Astrocyte of the spinal cord (primary cell): Measurements from ENCODE around the gene SCG2.

Experiments used
- DNase-seq: peaks from one replicate; pipeline ENCODE4 v3.0.0; 2011; ENCODE audit warnings: low read depth, low spot score
- H3K4me3 ChIP-seq: 2 replicates; pipeline ENCODE4 v1.5.1; 2011; ENCODE audit warnings: low read depth, mild to moderate bottlenecking, low read length, moderate library complexity
- in situ Hi-C: cut with HindIII; loops from 2 replicates; pipeline ENCODE4 v1.10.0; 2017; ENCODE audit warnings: low sequenced_read_pairs
- TF ChIP-seq, protein P1 (sequence below): IDR thresholded peaks from 2 replicates; pipeline ENCODE4 v1.5.1; 2012; ENCODE audit warnings: low read depth, mild to moderate bottlenecking, low read length, inconsistent platforms

Gene SCG2

GRCh38 chr2:223570784-223571183 is 31.4 kb downstream of the SCG2 start:
- in situ Hi-C loops, result no loop called here
- TF ChIP-seq, protein P1, sequence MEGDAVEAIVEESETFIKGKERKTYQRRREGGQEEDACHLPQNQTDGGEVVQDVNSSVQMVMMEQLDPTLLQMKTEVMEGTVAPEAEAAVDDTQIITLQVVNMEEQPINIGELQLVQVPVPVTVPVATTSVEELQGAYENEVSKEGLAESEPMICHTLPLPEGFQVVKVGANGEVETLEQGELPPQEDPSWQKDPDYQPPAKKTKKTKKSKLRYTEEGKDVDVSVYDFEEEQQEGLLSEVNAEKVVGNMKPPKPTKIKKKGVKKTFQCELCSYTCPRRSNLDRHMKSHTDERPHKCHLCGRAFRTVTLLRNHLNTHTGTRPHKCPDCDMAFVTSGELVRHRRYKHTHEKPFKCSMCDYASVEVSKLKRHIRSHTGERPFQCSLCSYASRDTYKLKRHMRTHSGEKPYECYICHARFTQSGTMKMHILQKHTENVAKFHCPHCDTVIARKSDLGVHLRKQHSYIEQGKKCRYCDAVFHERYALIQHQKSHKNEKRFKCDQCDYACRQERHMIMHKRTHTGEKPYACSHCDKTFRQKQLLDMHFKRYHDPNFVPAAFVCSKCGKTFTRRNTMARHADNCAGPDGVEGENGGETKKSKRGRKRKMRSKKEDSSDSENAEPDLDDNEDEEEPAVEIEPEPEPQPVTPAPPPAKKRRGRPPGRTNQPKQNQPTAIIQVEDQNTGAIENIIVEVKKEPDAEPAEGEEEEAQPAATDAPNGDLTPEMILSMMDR, result no peak
- DNase-seq, result no peak
- no peak overlapping the region for H3K4me3 ChIP-seq

GRCh38 chr2:223566396-223566795 is 35.8 kb downstream of the SCG2 start:
- no peak for DNase-seq
- no peak overlapping the region for H3K4me3 ChIP-seq
- TF ChIP-seq, protein P1, result no peak
- in situ Hi-C loops, result no loop called here

DNA sequence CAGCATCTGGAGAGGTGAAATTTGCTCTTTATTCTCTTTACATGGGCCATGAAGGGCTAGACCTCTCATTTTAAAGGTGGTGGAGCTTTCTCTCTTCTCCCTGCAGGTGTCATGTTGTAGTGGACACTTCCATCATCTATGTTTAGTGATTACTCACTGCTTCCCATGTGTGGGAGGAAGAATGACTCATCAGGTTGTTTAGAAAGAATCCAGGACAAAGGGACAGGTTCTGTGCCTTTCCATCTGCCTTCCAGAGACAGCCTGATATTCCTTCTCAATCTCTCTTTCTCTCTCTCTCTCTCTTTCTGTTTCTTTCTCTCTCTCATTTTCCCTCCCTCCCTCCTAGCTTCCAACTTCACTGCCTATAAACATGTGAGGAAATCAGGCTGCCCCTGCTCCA is 38.7 kb downstream of the SCG2 start:
- TF ChIP-seq, protein P1, result no peak
- no peak overlapping the region for H3K4me3 ChIP-seq
- DNase-seq, result peak; percentile 79
- in situ Hi-C loops, result no loop called here

DNA sequence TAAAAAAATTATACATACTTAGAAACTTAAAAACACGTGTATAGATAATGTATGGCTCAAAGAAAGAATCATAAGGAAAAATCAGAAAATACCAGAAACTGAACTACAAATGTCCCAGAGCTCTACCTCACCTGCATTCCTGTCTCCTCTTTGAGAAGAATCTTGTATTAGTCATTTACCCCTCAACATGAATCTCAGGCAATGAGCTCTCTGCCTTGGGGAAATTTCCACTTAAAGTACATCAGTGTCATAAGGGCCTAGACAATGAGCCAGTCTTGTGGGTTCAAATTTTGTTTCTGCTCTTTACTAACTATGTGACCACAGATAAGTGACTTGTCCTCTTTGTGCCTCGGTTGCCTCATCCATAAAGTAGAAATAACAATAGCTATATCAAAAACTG is 40.1 kb downstream of the SCG2 start:
- no peak overlapping the region for H3K4me3 ChIP-seq
- no peak for DNase-seq
- TF ChIP-seq, protein P1, result no peak
- in situ Hi-C loops, result no loop called here

- DNase-seq, result peak; percentile 32
- TF ChIP-seq, protein P1, result no peak
- in situ Hi-C loops, result no loop called here
- H3K4me3 ChIP-seq, result no peak overlapping the region
Observed at GRCh38 chr2:223560749-223561435, 41.3 kb downstream of the SCG2 start.

DNA sequence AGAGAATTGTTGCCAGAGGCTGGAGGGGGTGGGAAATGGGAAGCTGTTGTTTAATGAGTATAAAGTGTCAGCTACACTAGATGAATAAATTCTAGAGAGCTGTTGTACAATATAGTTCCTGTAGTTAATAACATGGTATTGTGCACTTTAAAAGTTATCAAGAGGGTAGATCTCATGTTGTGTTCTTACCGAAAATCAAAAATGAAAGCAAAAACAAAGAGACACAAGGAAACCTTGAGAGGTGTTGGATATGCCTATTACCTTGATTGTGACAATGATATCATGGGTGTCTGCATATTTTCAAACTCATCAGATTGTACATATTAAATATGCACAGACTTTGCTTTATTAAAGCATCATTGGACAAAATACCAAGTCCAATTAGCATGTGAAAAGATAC is 43.2 kb downstream of the SCG2 start:
- no peak overlapping the region for H3K4me3 ChIP-seq
- no peak for DNase-seq
- in situ Hi-C loops, result no loop called here
- TF ChIP-seq, protein P1, result no peak

DNA sequence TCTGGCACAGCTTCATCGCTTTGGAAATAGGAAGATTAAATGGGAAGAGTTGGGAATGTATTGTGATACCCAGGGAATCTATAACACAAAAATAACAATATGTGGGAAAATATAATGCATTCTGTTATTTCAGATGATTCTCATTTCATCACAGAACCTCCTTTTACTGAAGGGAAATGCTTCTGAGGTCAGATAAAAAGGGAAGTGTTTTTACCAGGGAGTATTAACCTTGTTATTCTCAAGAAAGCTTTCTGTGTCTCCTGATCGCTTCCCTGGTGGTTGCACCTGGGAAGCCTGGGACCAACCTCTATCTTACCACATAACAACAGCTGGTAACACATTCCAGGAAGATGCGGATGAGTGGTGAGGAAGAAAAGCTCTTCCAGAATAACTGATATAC is 47.2 kb downstream of the SCG2 start:
- TF ChIP-seq, protein P1, result no peak
- in situ Hi-C loops, result no loop called here
- DNase-seq, result no peak
- H3K4me3 ChIP-seq, result no peak overlapping the region
